Measurements from ENCODE around the gene ZNF213.

The ZNF213 gene

DNA sequence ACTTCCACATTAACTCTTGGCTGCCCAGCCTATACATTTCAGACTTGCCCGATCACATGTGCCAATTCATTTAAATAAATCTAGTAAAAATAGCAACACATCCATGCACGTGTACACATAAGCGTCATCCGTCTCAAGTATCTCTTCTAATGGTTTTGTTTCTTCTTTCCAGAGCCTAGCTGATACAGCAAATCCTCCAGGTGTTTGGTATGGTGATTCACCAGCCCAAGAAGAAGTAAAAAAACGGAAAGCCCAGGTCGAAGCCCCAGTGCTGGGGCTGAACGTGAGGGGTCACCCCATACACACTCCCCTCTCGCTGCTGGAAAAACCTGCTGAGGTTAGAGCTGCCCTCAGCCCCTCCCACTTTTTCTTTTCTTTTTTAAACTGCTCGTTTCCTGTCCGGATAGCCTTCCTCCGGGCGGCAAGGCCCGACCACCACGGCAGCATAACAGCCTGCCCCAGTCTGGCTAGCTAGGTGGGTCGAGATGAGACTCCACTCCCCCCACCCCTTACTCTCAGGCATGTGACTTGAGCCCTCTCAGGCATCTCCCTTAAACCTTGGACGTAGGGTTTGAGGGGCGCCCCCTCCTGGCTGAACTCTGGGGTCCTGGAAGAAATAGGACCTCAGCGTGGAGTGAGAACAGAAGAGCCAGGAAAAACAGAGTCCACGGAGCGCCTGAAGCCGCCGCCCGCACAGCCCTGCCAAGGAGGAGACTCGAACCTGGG lies 39.2 kb downstream of the ZNF213 start (continued):
- TF ChIP-seq, protein P1, sequence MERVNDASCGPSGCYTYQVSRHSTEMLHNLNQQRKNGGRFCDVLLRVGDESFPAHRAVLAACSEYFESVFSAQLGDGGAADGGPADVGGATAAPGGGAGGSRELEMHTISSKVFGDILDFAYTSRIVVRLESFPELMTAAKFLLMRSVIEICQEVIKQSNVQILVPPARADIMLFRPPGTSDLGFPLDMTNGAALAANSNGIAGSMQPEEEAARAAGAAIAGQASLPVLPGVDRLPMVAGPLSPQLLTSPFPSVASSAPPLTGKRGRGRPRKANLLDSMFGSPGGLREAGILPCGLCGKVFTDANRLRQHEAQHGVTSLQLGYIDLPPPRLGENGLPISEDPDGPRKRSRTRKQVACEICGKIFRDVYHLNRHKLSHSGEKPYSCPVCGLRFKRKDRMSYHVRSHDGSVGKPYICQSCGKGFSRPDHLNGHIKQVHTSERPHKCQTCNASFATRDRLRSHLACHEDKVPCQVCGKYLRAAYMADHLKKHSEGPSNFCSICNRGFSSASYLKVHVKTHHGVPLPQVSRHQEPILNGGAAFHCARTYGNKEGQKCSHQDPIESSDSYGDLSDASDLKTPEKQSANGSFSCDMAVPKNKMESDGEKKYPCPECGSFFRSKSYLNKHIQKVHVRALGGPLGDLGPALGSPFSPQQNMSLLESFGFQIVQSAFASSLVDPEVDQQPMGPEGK (tag by site-specific recombination; IDR thresholded peaks at IDR 0.05): peak; percentile 75
- TF ChIP-seq ZNF423 (tag by site-specific recombination; IDR thresholded peaks at IDR 0.05): no peak
- no peak for TF ChIP-seq ZNF837 (tag by site-specific recombination; IDR thresholded peaks at IDR 0.05)
- TF ChIP-seq ZNF394 (tag by site-specific recombination; IDR thresholded peaks at IDR 0.05; ENCODE audit: borderline replicate concordance): no peak
- no peak for TF ChIP-seq ZSCAN4 (tag by site-specific recombination; IDR thresholded peaks at IDR 0.05)
- TF ChIP-seq SCRT2 (tag by site-specific recombination; IDR thresholded peaks at IDR 0.05): no peak
- peak; percentile 66 for TF ChIP-seq CTCF (tag by site-specific recombination; IDR thresholded peaks at IDR 0.05)
- no peak for TF ChIP-seq ZNF623 (tag by site-specific recombination; IDR thresholded peaks at IDR 0.05)
- TF ChIP-seq ZBTB10 (tag by site-specific recombination; IDR thresholded peaks at IDR 0.05): no peak
- no peak for TF ChIP-seq ZNF133 (tag by site-specific recombination; IDR thresholded peaks at IDR 0.05)
- no peak for TF ChIP-seq ZBTB7A (tag by site-specific recombination; IDR thresholded peaks at IDR 0.05; ENCODE audit: low read depth)
- TF ChIP-seq ZNF610 (tag by site-specific recombination; IDR thresholded peaks at IDR 0.05; ENCODE audit: borderline replicate concordance): no peak
- no peak for TF ChIP-seq ZNF2 (tag by site-specific recombination; IDR thresholded peaks at IDR 0.05)
- no peak for TF ChIP-seq ZNF221 (tag by site-specific recombination; IDR thresholded peaks at IDR 0.05; ENCODE audit: borderline replicate concordance)
- TF ChIP-seq, protein P2, sequence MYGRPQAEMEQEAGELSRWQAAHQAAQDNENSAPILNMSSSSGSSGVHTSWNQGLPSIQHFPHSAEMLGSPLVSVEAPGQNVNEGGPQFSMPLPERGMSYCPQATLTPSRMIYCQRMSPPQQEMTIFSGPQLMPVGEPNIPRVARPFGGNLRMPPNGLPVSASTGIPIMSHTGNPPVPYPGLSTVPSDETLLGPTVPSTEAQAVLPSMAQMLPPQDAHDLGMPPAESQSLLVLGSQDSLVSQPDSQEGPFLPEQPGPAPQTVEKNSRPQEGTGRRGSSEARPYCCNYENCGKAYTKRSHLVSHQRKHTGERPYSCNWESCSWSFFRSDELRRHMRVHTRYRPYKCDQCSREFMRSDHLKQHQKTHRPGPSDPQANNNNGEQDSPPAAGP (tag by site-specific recombination; IDR thresholded peaks at IDR 0.05): no peak
- no peak for TF ChIP-seq OSR2 (tag by site-specific recombination; IDR thresholded peaks at IDR 0.05)
- no peak for TF ChIP-seq ZNF548 (tag by site-specific recombination; IDR thresholded peaks at IDR 0.05)
- TF ChIP-seq ZBTB20 (tag by site-specific recombination; IDR thresholded peaks at IDR 0.05): no peak
- no peak for TF ChIP-seq ZNF530 (tag by site-specific recombination; IDR thresholded peaks at IDR 0.05; ENCODE audit: low read depth)
- no peak for TF ChIP-seq PRDM1 (tag by site-specific recombination; IDR thresholded peaks at IDR 0.05)
- no peak for TF ChIP-seq ZNF266 (tag by site-specific recombination; IDR thresholded peaks at IDR 0.05; ENCODE audit: low read depth)
- no peak for TF ChIP-seq ZNF174 (tag by site-specific recombination; IDR thresholded peaks at IDR 0.05)
- TF ChIP-seq ZNF148 (tag by site-specific recombination; IDR thresholded peaks at IDR 0.05; ENCODE audit: borderline replicate concordance): no peak
- TF ChIP-seq ZNF350 (tag by site-specific recombination; IDR thresholded peaks at IDR 0.05): no peak
- TF ChIP-seq ZBTB8A (tag by site-specific recombination; IDR thresholded peaks at IDR 0.05): peak; percentile 83
- TF ChIP-seq ZFP69B (tag by site-specific recombination; IDR thresholded peaks at IDR 0.05): no peak
- TF ChIP-seq ZBTB17 (tag by site-specific recombination; IDR thresholded peaks at IDR 0.05): peak; percentile 90
- TF ChIP-seq GFI1B (tag by site-specific recombination; IDR thresholded peaks at IDR 0.05): no peak

Data from HEK293 (cell line).